Kidney (tissue), 14 donors: ENCODE measurements around the gene EXOSC7. TPM values are rescaled to one million over a fixed set of nuclear protein-coding genes. Genes with fewer than 3 reads are reported as not detected.

Source experiments
- DNase-seq, 5 donors: peaks; one replicate each; pipeline ENCODE4 v3.0.0-alpha.2; 2013 to 2020
- FAIRE-seq: peaks from 2 replicates; lab custom pipeline; 2012; peaks lifted over from hg19 to GRCh38; lab: Jason Lieb, UNC
- H3K27ac ChIP-seq, 2 donors: one replicate each; pipeline ENCODE4 v1.7.0; 2013; ENCODE audit warnings: low read depth in 2 of 2, low read length in 2 of 2, inconsistent platforms in 1 of 2
- H3K27me3 ChIP-seq: one replicate; pipeline ENCODE4 v1.7.1; 2013; ENCODE audit warnings: low read length, inconsistent platforms; ENCODE audit not compliant: control insufficient read depth, insufficient read depth
- H3K36me3 ChIP-seq, 3 donors: one replicate each; pipeline versions ENCODE4 v1.7.0 to v1.7.1; 2013; ENCODE audit warnings: low read length in 3 of 3, control low read depth in 1 of 3, inconsistent platforms in 1 of 3; ENCODE audit not compliant: insufficient read depth in 3 of 3, control insufficient read depth in 2 of 3
- H3K4me1 ChIP-seq, 3 donors: one replicate each; pipeline versions ENCODE4 v1.7.0 to v1.7.1; 2013; ENCODE audit warnings: low read length in 3 of 3, inconsistent platforms in 1 of 3, low read depth in 1 of 3; ENCODE audit not compliant: control insufficient read depth in 2 of 3, insufficient read depth in 2 of 3
- H3K4me3 ChIP-seq, 3 donors: one replicate each; pipeline versions ENCODE4 v1.7.0 to v1.8.1; 2013; ENCODE audit warnings: low read length in 3 of 3, control low read depth in 1 of 3, inconsistent platforms in 1 of 3
- H3K9ac ChIP-seq, 3 donors: one replicate each; pipeline versions ENCODE4 v1.7.0 to v1.7.1; 2013; ENCODE audit warnings: low read length in 3 of 3, control low read depth in 1 of 3, inconsistent platforms in 1 of 3
- H3K9me3 ChIP-seq, 3 donors: one replicate each; pipeline versions ENCODE4 v1.7.0 to v1.7.1; 2013; ENCODE audit warnings: low read length in 3 of 3, control low read depth in 1 of 3, inconsistent platforms in 1 of 3; ENCODE audit not compliant: control insufficient read depth in 2 of 3, insufficient read depth in 1 of 3
- intact Hi-C: fragments of 100-400 bp; cut with DNase I; formaldehyde crosslinking; loops from one replicate; pipeline ENCODE4 v1.11.1; 2022
- polyA plus RNA-seq: library from polyadenylated mRNA; stranded (reverse); fragments of 350-450 nt; fragmentation: Illumina TruSeq; extraction: RNeasy Lipid Tissue Mini Kit (QIAGEN cat#74804); gene quantifications from one replicate; pipeline ENCODE4 v1.2.3, GENCODE V29; 2014; ENCODE audit warnings: low read depth, low replicate concordance; ENCODE audit not compliant: insufficient read depth
- total RNA-seq: library from RNA; stranded (reverse); fragmentation: NEBNext Ultra II Directional; extraction: Animal tissue kit (Norgen Biotek cat#: 25700); gene quantifications from one replicate; pipeline ENCODE4 v1.2.1, GENCODE V29; 2021
- TF ChIP-seq, protein P1 (sequence below): IDR thresholded peaks from 3 replicates; pipeline ENCODE4 v1.5.1; 2012; ENCODE audit warnings: mild to moderate bottlenecking, moderate library complexity, borderline replicate concordance; ENCODE audit not compliant: insufficient read depth; ENCODE audit errors: extremely low read depth
- donor health status: control.
- donor health status: control.
- donor health status: control.
- donor health status: control.
- donor health status: control.
- donor health status: DM: yes; HTN: yes; CAD: no.
- donor health status: Normal renal cell carcinoma (clear cell type).

The EXOSC7 gene
- total and polyA plus RNA-seq, 2 donors from 2014 or later: 43.8 to 71.8 TPM

DNA sequence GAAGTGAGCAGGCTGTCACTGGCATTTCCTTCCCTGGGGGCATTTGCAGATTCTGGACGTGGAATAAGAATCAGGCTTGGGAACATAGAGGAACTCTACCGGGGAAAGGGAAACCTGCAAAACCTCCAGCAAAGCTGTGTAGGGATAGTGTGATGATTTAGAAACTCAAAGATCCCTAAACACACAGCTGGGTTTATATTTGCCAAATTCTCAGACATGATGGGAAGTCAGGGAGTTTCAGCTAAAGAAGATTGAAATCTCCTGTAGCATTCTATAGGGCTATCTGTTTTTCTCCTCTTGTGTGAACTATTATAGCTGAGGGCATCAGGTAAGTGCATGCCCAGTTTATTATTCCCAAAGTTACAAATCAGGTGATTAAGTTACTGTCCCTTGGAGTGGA lies 40.9 kb downstream of the EXOSC7 start:
- TF ChIP-seq, protein P1, sequence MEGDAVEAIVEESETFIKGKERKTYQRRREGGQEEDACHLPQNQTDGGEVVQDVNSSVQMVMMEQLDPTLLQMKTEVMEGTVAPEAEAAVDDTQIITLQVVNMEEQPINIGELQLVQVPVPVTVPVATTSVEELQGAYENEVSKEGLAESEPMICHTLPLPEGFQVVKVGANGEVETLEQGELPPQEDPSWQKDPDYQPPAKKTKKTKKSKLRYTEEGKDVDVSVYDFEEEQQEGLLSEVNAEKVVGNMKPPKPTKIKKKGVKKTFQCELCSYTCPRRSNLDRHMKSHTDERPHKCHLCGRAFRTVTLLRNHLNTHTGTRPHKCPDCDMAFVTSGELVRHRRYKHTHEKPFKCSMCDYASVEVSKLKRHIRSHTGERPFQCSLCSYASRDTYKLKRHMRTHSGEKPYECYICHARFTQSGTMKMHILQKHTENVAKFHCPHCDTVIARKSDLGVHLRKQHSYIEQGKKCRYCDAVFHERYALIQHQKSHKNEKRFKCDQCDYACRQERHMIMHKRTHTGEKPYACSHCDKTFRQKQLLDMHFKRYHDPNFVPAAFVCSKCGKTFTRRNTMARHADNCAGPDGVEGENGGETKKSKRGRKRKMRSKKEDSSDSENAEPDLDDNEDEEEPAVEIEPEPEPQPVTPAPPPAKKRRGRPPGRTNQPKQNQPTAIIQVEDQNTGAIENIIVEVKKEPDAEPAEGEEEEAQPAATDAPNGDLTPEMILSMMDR: no peak
- H3K4me3 ChIP-seq: no peak overlapping the region
- intact Hi-C loops: no loop called here
- H3K27me3 ChIP-seq: no peaks in the 10 kb centered on the region
- peaks cover 0 to 11% (median 11%) of the 10 kb centered on the region in 3 donors for H3K4me1 ChIP-seq
- no peak overlapping the region for H3K27ac ChIP-seq
- H3K36me3 ChIP-seq: peaks cover 0 to 5% (median 3%) of the 10 kb centered on the region in 3 donors
- FAIRE-seq (no peak), DNase-seq (no peak)
- no peak overlapping the region for H3K9ac ChIP-seq
- no peaks in the 10 kb centered on the region for H3K9me3 ChIP-seq

DNA sequence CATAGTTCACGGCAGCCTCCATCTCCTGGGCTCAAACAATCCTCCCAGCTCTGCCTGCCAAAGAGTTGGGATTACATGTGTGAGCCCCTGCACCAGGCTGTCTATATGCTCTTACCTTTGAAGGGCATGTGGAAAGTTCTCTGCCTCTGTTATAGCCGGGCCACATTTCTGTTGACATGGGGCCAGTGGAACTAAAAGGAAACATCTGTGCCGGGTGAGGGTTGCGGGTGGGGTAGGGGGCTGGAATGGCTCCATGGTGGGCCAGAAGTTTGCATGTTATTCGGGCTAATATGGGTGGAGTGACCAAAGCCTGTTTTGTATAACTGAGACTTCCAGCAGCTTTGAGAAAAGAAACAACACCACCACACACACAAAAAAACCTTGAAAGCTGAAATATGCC lies 41.8 kb downstream of the EXOSC7 start:
- H3K9ac ChIP-seq: no peak overlapping the region
- intact Hi-C loops: no loop called here
- H3K27ac ChIP-seq: no peak overlapping the region

DNA sequence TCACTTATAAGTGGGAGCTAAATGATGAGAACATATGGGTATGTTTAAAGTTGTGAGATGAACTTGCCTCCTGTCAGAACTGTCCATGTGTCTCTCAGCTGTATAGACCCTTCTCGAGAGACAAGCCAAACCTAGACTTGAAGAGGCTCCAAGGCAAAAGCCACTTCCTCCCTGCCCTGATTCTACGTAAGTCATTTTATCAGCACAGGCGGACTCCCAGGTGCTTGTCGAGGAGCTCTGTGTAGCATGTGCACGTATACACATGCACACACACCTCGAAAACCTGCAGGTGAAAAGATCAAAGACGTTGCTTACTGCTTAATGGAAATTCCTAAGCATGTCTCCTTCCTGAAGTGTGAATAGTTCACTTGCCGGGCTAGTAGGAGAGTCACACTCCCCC lies 44.5 kb downstream of the EXOSC7 start:
- TF ChIP-seq, protein P1: no peak
- H3K4me3 ChIP-seq: no peak overlapping the region
- no peaks in the 10 kb centered on the region for H3K9me3 ChIP-seq
- intact Hi-C loops: no loop called here
- H3K36me3 ChIP-seq: no peaks in the 10 kb centered on the region
- no peak overlapping the region for H3K9ac ChIP-seq
- FAIRE-seq: no peak
- peaks cover 0 to 12% (median 0%) of the 10 kb centered on the region in 3 donors for H3K4me1 ChIP-seq
- H3K27ac ChIP-seq: no peak overlapping the region
- no peak for DNase-seq
- H3K27me3 ChIP-seq: no peaks in the 10 kb centered on the region

More for the DNA sequence above, 41.8 kb downstream of the EXOSC7 start:
- Histone ChIP-seq H3K27me3 (no peaks in the 10 kb centered on the region), H3K4me1 (peaks cover 0 to 5% (median 2%) of the 10 kb centered on the region in 3 donors), H3K9me3 (no peaks in the 10 kb centered on the region), H3K4me3 (no peak overlapping the region), H3K36me3 (peaks cover 0 to 2% (median 0%) of the 10 kb centered on the region in 3 donors)
- DNase-seq: no peak
- FAIRE-seq: no peak
- TF ChIP-seq, protein P1: no peak
